Activated T-cell treated with anti-CD3 and anti-CD28 coated beads for 48 hours (primary cell): ENCODE data around the gene WTIP.
"Not testable (repeated sequence)": the region's sequence is repeated elsewhere in the genome, so short reads cannot be mapped to it uniquely, and the experiment has no call there.

Experiments used
- DNase-seq: peaks from one replicate; pipeline ENCODE4 v3.0.0-alpha.2; 2020; ENCODE audit warnings: low read depth

Gene WTIP

DNA sequence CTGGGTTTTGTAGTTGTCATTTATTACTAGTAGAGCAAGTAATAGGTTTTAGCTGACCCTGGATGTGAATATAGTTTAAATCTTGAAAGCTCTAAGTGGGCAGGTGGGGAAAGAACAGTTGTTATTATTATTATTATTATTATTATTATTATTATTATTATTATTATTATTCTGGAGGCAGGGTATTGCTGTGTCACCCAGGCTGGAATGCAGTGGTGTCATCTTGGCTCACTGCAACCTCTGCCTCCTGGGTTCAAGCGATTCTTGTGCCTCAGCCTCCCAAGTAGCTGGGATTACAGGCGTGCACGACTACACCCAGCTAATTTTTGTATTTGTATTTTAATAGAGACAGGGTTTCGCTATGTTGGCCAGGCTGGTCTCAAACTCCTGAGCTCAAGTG is 3.1 kb upstream of the WTIP start:
- not testable (repeated sequence) for DNase-seq

DNA sequence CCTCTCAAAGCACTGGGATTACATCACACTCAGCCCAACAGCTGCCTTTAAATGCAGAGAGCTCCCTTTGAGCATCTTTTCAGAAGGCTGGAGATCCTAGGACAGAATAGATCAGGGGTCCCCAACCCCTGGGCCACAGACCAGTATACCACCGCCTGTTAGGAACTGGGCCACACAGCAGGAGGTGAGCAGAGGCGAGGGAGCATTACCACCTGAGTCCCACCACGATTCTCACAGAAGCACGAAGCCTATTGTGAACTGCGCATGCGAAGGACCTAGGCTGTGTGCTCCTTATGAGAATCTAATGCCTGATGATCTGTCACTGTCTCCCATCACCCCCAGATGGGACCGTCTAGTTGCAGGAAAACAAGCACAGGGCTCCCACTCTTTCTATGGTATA is 2.2 kb upstream of the WTIP start:
- no peak for DNase-seq

DNA sequence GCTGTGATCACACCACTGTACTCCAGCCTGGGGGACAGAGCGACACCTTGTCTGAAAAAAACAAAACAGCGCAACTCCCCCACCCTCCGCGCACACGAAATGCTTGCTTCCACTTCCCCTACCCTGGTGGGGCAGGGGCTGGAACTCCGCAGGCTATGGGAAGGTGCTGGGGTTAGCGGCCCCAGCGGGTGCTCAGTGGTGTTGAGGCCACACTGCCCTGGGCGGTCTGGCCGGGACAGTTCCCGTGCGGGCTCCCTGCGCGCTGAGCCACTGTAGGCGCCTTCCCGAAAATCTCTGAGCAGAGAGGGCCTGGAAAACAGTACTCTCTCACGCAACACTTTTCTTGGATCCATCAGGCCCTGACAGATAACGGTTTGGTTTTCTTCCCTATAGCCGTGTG is 1.1 kb upstream of the WTIP start:
- no peak for DNase-seq

DNA sequence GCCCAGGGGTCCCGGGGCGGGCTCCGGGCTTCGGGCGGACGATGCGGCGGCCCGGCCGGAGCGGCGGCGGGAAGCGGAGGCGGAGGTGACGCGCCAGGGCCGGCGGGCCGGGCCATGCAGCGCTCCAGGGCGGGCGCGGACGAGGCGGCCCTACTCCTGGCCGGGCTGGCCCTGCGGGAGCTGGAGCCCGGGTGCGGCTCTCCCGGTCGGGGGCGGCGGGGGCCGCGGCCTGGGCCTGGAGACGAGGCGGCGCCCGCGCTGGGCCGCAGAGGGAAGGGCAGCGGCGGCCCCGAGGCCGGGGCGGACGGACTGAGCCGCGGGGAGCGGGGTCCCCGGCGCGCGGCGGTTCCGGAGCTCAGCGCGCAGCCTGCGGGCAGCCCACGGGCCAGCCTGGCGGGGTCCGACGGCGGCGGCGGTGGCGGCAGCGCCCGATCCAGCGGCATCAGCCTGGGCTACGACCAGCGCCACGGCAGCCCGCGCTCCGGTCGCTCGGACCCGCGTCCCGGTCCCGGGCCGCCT is 362 bp downstream of the WTIP start:
- no peak for DNase-seq

DNA sequence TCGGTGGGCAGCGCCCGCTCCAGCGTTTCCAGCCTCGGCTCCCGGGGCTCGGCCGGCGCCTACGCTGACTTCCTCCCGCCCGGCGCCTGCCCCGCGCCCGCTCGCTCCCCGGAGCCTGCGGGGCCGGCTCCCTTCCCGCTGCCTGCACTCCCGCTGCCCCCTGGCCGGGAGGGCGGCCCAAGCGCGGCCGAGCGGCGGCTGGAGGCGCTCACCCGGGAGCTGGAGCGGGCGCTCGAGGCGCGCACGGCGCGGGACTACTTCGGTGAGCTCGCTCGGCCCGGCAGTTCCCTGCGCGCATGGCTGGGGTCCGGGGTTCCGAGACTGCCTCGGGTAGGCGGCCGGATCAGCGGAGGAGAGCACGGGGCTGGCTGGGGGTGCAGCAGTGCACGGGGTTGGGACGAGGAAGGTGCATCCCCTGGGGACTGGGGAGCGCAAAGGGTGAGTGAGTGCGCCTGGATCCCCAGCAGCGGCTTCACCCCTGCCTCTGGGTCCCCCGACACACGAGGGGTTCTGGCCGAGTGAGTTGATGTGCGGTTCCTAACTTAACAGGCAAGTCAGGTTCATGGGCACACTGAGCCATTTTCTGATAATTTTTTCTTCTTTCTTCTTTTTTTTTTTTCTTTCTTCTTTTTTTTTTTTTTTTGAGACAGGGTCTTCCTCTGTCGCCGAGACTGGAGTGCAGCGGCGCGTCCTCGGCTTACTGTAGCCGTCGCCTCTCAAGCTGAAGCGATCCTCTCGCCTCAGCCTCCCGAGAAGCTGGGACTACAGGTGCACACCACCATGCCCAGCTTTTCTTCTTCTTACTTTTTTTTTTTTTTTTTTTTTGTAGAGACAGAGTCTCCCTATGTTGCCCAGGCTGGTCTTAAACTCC is 1.1 kb downstream of the WTIP start:
- no peak for DNase-seq

DNA sequence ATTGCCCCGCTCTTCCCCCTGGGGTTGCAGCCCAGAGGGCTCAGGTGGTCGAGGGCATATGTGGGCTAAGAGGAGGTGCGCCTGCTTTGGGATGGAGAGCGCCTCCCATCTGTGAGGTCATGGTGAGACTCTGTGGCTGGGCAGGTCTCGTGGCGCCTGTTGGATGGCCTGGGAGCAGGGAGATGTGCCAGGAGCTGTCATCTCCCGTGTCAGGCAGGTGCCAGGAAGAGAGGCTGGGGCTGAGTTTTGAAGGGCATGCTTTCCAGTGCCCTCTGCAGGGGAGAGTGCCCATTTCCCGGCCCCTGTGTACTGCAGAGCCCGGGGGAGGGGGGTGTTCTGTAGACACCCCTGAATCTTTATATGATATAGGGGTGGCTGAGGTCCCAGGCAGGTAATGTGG is 2.8 kb downstream of the WTIP start:
- no peak for DNase-seq

DNA sequence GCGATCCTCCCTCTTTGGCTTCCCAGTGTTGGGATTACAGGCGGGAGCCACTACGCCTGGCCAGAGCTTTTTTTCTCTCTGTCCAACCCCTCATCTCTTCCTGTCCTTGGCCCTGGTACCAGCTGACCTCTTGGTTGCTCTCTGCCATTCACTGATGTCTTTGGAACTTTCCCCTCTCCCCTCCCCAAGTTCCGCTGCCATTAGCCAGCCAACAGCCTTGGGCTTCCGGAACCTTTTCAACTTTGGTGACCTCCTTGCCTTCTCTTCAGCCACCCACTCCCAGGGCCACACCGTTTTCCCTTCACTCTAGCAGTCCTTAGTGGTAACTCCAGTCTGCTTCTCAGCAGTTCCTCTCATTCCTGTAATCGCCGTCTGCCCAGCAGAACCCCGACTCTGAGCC is 4.3 kb downstream of the WTIP start:
- DNase-seq: no peak

DNA sequence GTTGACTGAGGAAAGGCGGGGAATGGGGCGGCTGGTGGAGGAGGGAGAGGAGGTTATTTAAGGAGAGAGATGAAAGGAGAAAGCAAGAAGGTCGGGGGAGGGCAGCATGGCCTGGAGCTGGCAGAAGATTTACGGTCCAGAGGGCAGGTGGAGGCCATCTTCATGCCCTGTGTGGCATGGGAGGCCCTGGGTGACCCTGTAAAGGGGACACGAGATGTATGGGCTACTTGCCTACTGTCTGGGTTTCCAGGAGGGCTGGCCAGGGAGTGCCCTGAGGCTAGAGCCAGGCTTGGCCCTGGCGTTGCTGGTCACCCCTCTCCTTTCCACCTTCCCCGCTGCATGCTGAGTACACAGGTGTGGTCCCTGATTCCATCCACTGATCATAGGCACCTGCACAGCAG is 6.1 kb downstream of the WTIP start:
- no peak for DNase-seq

DNA sequence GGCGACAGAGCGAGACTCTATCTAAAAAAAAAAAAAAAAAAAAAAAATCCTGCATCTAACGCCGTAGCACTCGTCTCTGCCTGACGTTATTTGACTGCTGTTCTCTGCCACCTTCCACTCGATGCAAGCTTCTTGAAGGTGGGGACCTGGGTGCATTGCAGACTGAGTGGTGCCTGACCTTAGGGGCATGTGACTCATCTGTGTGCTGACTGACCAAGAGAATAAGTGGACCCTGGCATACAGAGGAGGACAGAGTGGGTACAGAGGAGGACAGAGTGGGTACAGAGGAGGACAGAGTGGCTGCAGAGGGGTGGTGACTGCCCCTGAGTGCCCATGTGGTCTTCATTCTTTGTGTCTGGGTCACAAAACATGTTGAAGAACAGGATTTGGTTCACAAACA is 7.6 kb downstream of the WTIP start:
- DNase-seq: no peak

DNA sequence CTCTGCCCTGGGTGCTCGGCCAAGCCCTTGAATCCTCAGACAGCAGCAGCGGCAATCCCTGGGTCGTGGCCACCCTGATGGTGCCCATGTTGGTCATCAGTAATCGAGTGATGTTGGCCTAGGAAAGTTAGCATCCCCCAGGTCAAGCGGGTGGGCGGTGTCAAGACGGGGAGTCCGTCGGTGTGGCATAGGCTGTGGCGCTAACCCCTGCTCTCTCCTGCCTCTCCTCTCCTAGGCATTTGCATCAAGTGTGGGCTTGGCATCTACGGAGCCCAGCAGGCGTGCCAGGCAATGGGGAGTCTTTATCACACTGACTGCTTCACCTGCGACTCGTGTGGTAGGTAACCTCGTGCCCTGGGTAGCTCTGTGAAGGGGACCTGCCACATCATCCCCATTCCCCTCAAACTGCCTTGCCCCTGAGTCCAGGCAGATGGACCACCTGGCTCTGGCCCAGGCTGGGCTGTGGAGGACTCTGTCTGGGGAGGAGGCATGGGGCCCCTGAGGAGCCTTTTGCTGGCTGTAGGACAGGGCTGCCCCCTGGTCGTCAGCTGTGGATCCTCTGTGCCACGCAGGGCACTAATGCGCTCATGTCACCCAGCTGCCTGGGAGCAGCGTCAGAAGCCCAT is 8.7 kb downstream of the WTIP start:
- no peak for DNase-seq

DNA sequence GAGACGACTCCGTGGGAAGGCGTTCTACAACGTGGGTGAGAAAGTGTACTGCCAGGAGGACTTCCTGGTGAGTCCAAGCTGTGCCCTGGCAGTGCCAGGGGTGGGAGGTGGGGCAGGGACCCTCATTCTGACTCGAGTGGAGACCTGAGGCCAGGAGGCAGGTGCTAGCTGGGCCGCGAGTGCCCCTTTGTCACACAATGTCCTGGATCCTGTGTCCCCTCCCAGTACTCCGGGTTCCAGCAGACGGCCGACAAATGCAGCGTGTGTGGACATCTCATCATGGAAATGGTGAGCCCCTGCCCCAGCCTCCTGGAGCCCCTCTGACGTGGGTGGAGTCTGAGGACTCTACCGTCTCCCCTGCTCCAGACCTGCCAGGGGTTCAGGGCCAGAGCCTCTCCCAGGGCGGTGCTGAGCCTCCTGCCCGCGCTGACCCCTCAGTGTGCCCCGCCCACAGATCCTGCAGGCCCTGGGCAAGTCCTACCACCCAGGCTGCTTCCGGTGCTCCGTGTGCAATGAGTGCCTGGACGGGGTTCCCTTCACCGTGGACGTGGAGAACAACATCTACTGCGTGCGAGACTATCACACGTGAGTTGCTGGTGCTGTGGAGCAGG is 11.6 kb downstream of the WTIP start:
- no peak for DNase-seq

DNA sequence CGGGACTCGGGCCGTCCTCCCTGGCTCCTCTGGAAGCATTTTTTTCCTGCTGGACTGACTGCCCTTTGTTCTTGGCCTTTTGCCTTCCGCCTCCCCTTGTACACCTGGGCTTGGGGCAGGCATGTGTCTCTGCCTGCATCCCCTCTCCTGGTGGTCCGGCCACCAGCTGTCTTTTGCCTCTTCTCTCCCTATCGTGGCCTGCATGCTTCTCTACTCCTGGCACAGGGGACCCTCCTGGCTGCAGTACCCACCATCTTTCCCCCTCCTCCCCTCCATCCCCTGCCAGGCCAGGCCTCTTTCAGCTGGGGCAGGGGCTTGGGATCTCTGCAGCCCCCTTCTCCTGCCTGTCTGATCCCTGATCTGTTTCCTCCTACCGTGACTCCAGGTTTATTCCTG is 12.1 kb downstream of the WTIP start:
- no peak for DNase-seq

DNA sequence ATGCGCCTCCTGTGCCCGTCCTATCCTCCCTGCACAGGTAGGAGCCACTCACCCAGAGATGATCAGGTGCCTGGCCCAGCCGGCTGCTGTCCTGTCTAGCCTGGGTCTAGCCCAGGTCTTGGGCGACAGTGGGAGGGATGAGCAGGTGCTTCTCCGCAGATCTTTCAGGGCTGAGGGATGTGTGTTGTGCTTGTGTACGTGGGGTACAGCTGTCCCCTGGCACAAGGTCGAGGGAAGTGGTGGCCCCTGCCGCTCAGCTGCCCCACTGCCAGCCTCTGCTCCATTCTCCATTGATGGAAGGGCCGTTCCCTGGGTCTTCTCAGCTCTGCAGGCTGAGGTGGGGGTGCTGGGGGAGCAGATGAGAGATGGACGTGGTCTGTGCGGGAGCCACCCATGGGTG is 13.0 kb downstream of the WTIP start:
- DNase-seq: no peak

DNA sequence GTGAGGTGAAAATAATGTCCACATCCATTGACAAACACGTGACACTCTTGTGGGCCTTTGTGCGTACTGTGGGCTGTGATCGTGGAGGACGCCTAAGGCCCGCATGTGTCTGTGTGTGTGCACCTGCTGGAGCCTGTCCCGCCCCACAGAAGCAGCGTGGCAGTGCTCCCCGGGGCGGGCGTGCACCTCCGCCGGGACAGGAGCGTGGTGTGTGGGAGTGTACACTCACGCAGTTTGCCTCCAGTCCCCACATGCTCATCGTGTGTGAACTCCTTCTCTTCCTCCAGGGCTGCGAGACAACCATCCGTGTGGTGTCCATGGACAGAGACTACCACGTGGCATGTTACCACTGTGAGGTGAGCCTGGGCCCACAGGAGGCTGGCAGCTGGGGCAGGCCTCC is 13.9 kb downstream of the WTIP start:
- DNase-seq: no peak

DNA sequence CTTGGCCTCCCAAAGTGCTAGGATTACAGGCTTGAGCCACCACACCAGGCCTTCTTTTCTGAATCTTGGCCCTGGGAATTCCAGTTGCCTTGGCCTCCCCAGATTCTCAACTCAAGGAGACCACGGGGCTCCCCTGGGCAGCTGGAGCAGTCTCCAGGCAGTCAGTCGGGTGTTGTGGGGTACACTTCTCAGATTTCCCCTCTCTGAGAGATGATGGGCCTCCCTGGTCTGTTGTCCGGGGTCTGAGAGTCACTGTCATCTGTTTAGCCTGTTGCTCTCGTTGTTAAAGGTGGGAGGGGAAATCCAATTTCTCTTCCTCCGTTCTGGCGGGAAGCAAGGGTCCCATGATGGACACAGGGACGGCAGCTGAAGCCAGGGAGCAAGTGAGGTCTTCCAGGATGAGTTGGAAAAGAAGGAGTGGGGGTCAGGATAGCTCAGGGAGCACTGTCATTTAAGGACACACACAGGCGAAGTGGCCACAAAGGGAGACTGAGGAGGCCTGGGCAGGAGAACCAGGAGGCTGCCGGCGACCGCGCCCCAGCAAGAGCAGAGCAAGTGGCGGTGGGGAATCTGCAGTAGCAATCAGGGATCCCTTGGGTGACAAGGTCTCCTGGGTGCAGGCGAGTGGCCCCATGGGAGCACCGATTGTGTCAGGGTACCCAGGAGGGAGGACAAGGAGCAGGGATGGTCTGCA is 15.7 kb downstream of the WTIP start:
- no peak for DNase-seq

DNA sequence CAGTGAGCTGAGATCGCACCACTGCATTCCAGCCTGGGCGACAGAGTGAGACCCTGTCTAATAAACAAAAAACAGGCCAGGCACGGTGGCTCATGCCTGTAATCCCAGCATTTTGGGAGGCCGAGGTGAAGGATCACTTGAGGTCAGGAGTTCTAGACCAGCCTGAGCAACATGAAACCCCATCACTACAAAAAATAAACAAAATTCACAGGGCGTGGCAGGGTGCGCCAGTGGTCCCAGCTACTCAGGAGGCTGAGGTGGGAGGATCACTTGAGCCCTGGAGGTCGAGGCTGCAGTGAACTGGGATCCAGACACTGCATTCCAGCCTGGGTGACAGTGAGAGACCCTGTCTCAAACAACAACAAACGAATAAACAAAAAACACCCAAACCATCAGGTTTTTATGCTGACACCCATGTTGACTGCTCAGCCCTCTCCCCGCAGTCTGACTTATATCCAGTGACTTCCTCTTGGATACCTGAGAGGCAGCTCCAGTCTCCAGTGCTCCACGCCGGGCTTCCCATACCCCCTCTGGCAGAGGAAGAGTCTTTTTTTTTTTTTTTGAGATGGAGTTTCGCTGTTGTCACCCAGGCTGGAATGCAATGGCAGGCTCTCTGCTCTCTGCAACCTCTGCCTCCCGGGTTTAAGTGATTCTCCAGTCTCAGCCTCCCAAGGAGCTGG is 17.7 kb downstream of the WTIP start:
- no peak for DNase-seq

DNA sequence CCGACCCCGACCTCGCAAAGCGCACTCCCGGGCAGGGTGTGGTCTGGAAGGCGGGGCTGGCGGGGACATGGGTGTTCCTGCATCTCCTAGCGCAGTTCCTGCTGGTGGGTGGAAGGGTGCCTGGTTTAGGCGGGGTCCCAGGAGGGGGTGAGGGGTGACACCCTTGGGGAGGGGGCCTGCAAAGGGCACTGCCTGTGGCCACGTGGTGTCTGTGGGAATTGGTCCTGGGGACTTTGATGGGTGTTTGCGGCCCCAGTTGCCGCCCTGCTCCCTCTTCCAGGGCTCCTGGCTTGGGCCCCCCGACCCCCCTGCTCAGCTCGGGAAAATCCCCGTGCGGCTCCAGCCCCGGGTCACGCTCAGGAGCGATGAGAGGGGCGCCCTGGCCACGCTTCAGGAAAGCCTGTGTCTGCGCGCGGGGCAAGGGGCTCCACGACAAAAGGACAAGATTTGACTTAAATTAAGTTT is 19.1 kb downstream of the WTIP start:
- DNase-seq: no peak

DNA sequence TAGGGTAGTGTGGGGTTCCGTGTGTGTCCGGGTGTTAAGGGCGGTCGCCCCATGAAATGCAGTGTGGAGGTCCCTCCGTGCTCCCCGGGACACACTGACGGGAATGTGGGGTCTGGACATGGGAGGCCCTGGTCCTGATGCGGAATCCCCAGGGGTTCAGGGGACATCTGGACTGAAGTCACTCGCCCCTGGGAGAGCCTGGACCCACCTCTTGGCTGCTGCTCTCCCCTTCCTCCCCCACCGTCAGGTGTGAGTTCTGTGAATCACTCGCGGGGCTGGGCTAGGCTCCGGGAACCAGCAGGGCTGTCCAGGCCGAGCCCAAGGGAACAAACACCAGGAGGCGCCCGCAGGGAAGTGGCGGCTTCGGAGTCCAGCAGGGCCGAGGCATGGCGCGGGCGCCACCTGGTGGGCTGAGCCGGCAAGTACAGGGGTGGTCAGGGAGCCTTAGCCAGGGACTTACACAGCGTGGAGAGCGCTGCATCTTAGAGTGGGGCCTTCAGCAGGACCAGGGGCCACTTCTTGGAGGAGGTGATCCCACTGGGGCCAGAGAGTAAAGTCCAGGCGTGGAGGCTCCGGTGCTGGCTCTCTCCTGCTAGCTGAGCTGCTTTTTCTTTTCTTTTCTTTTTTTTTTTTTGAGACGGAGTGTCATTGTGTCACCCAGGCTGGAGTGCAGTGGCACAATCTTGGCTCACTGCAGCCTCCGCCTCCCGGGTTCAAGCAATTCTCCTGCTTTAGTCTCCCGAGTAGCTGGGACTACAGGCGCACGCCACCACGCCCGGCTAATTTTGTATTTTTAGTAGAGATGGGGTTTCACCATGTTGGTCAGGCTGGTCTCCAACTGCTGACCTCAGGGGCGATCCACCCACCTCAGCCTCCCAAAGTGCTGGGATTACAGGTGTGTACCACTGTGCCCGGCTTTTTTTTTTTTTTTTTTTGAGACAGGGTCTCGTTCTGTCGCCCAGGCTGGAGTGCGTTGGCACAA is 20.1 kb downstream of the WTIP start:
- peak; percentile 87 for DNase-seq

DNA sequence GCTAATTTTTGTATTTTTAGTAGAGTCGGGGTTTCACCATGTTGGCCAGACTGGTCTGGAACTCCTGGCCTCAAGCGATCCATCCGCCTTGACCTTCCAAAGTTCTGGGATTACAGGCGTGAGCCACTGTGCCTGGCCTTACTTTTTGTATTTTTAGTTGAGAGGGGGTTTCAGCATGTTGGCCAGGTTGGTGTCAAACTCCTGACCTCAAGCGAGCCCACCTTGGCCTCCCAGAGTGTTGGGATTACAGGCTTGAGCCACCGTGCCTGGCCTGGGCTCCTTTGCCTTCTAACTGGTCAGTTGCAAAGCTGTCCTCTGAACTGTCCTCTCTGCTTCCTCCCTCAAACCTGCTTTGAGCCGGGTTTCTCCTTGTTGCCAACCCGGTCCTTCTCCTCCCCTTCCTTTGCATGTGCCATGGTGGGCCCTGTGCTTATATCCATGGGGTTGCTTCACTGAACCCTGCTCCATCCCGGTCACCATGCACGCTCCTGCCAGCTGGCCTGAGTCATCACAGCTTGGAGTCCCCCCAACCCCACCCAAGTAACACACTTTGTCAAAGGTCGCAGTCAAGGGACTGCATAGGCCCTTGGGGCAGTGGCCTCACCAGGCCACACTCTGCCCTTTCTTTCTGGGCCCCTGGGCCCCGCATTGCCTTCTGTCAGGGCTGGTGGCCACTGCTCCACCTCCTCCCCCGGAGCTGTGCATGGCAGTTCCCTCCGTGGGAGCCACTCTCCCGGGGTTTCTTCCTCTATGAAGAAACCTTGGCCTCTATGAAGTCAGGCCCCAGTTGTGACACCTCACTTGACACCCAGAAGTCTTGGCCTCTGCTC is 21.2 kb downstream of the WTIP start:
- DNase-seq: no peak
